Gastrocnemius medialis (tissue), 4 donors: ENCODE data around the gene CBX8.

Experiments
- POLR2A ChIP-seq, 2 donors: fragments of 450-650 bp; IDR thresholded peaks; one replicate each; pipeline ENCODE4 v1.6.1; 2017; ENCODE audit warnings: antibody characterized with exemption in 2 of 2, mild to moderate bottlenecking in 2 of 2, moderate library complexity in 2 of 2
- TF ChIP-seq, protein P1 (sequence below), 5 experiments: fragments of 450-650 bp in 3 of 5; fragments of 200-600 bp in 2 of 5; sonication (generic) in 2 of 5; IDR thresholded peaks in 4 of 5; conservative IDR thresholded peaks in 1 of 5; 1 replicate in 4 of 5; 2 replicates in 1 of 5; pipeline ENCODE4 v1.5.1; 2016 to 2019; ENCODE audit warnings: antibody characterized with exemption in 5 of 5, mild to moderate bottlenecking in 3 of 5, moderate library complexity in 3 of 5

DNA sequence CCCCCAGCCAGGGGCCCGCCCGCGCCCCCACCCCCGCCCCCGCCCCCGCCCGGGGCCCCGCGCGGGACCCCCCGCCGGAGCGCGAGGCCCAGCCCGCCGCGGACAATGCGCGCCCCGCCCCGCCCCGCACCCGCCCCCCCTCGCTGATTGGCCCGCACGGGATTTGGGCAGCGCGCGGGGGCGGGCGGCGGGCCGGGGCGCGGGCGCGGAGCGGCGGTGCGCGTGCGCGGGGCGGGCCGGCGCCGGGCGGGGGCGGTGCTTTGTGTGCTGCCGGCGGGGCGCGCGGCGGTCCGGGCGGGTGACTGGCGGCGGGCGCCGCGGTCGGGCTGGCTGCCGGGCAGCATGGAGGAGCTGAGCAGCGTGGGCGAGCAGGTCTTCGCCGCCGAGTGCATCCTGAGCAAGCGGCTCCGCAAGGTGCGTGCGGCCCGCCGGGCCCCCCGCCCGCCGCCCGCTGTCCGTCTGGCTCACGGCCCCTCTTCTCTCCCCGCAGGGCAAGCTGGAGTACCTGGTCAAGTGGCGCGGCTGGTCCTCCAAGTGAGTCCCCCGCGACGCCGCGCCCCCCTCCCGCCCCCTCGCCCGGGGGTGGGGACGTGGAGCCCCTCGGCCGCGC is 18.9 kb downstream of the CBX8 start, which contains the start of gene CBX2:
- TF ChIP-seq, protein P1, sequence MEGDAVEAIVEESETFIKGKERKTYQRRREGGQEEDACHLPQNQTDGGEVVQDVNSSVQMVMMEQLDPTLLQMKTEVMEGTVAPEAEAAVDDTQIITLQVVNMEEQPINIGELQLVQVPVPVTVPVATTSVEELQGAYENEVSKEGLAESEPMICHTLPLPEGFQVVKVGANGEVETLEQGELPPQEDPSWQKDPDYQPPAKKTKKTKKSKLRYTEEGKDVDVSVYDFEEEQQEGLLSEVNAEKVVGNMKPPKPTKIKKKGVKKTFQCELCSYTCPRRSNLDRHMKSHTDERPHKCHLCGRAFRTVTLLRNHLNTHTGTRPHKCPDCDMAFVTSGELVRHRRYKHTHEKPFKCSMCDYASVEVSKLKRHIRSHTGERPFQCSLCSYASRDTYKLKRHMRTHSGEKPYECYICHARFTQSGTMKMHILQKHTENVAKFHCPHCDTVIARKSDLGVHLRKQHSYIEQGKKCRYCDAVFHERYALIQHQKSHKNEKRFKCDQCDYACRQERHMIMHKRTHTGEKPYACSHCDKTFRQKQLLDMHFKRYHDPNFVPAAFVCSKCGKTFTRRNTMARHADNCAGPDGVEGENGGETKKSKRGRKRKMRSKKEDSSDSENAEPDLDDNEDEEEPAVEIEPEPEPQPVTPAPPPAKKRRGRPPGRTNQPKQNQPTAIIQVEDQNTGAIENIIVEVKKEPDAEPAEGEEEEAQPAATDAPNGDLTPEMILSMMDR (IDR thresholded peaks at IDR 0.05 in 4 of 5, conservative IDR thresholded peaks at IDR 0.05 in 1 of 5) = no peak
- TF ChIP-seq POLR2A (IDR thresholded peaks at IDR 0.05) = no peak
